ENCODE results near the gene CDC25A.
"Not testable (repeated sequence)": the region's sequence is repeated elsewhere in the genome, so short reads cannot be mapped to it uniquely, and the experiment has no call there.

The CDC25A gene

GRCh38 chr3:48140936-48141603 is 47.1 kb downstream of the CDC25A start:
- no peak for DNase-seq

- no peak for DNase-seq
Observed at GRCh38 chr3:48140336-48140757, 47.9 kb downstream of the CDC25A start.

GRCh38 chr3:48137425-48137999 is 50.7 kb downstream of the CDC25A start:
- no peak for DNase-seq

- DNase-seq, result no peak
Observed at GRCh38 chr3:48135552-48136495, 52.4 kb downstream of the CDC25A start.

GRCh38 chr3:48130321-48130904 is 57.8 kb downstream of the CDC25A start:
- DNase-seq, result no peak

GRCh38 chr3:48129921-48130320 is 58.3 kb downstream of the CDC25A start:
- DNase-seq, result no peak

- DNase-seq, result no peak
Observed at GRCh38 chr3:48128774-48129173, 59.4 kb downstream of the CDC25A start.

GRCh38 chr3:48125886-48126622 is 62.2 kb downstream of the CDC25A start:
- no peak for DNase-seq

- no peak for DNase-seq
Observed at GRCh38 chr3:48125013-48125705, 63.1 kb downstream of the CDC25A start.

GRCh38 chr3:48123346-48123745 is 64.9 kb downstream of the CDC25A start:
- DNase-seq, result no peak

- no peak for DNase-seq
Observed at GRCh38 chr3:48122504-48122903, 65.7 kb downstream of the CDC25A start.

- no peak for DNase-seq
Observed at GRCh38 chr3:48120223-48120622, 68.0 kb downstream of the CDC25A start.

GRCh38 chr3:48119505-48120193 is 68.6 kb downstream of the CDC25A start:
- no peak for DNase-seq

GRCh38 chr3:48118928-48119327 is 69.3 kb downstream of the CDC25A start:
- no peak for DNase-seq

GRCh38 chr3:48118322-48118721 is 69.9 kb downstream of the CDC25A start:
- DNase-seq, result no peak

- DNase-seq, result no peak
Observed at GRCh38 chr3:48112813-48113212, 75.4 kb downstream of the CDC25A start.

GRCh38 chr3:48112108-48112791 is 76.0 kb downstream of the CDC25A start:
- DNase-seq, result not testable (repeated sequence)

GRCh38 chr3:48110463-48110862 is 77.8 kb downstream of the CDC25A start:
- no peak for DNase-seq

GRCh38 chr3:48107227-48107626 is 81.0 kb downstream of the CDC25A start:
- DNase-seq, result no peak
